GM12878 (cell line): ENCODE data around the gene OR1S2. TPM values are rescaled to one million over a fixed set of nuclear protein-coding genes. Genes with fewer than 3 reads are reported as not detected.

Experiments used
- ATAC-seq: fragments of 200-7000 bp; cut with Tn5 transposase; 3 replicates; pipeline ENCODE4 v1.9.1; 2020; ENCODE audit warnings: mild to moderate bottlenecking, moderate library complexity
- BruUV-seq: library from RNA; stranded (reverse); fragments of 400-500 nt; replicated peaks from 2 replicates; lab custom pipeline; 2021; lab: Mats Ljungman, UMichigan
- CTCF ChIA-PET: fragments of 300-600 bp; sonication (Branson Sonifier 250); formaldehyde crosslinking; extraction: SDS; loops from one replicate; lab custom pipeline; 2021; ENCODE audit warnings: inconsistent platforms; lab: Yijun Ruan, JAX
- POLR2A ChIA-PET: fragments of 350-600 bp; formaldehyde crosslinking; extraction: SDS; loops from one replicate; lab custom pipeline; 2021; ENCODE audit warnings: inconsistent platforms; lab: Charles Lee
- RAD21 ChIA-PET: fragments of 300-600 bp; sonication (Branson Sonifier 250); formaldehyde crosslinking; loops from one replicate; lab custom pipeline; 2023; ENCODE audit warnings: antibody characterized with exemption; ENCODE audit not compliant: unreplicated experiment; lab: Charles Lee
- SMC1A ChIA-PET: fragments of 300-600 bp; sonication (Branson Sonifier 250); formaldehyde crosslinking; loops from one replicate; lab custom pipeline; 2023; ENCODE audit not compliant: unreplicated experiment, uncharacterized antibody; lab: Charles Lee
- DNase-seq: peaks from one replicate; pipeline ENCODE4 v3.0.0-alpha.2; 2011; ENCODE audit warnings: low read depth, low spot score
- FAIRE-seq: peaks from 3 replicates; lab custom pipeline; 2011; peaks lifted over from hg19 to GRCh38; lab: Jason Lieb, UNC
- H2AFZ ChIP-seq: 2 replicates; pipeline ENCODE4 v1.6.0; 2011; ENCODE audit warnings: low read depth, low read length, control low read depth; ENCODE audit not compliant: control insufficient read depth
- H3K27ac ChIP-seq: 2 replicates; pipeline ENCODE4 v1.5.1; 2011; ENCODE audit warnings: control low read depth; ENCODE audit not compliant: control insufficient read depth, insufficient read depth
- H3K27me3 ChIP-seq, 2 experiments: replicated peaks in 1 of 2; 2 replicates each; pipeline versions ENCODE4 v1.6.0 to v1.6.1; 2011; ENCODE audit warnings: low read length in 1 of 2; ENCODE audit not compliant: control insufficient read depth in 2 of 2, insufficient read depth in 2 of 2
- H3K36me3 ChIP-seq, 2 experiments: 2 replicates each; pipeline ENCODE4 v1.5.1; 2011; ENCODE audit warnings: low read length in 1 of 2; ENCODE audit not compliant: control insufficient read depth in 2 of 2, insufficient read depth in 2 of 2
- H3K4me1 ChIP-seq: 2 replicates; pipeline ENCODE4 v1.6.1; 2011; ENCODE audit warnings: mild to moderate bottlenecking, low read length, moderate library complexity, mixed read lengths; ENCODE audit not compliant: control insufficient read depth, insufficient read depth
- H3K4me2 ChIP-seq: 2 replicates; pipeline ENCODE4 v1.6.0; 2011; ENCODE audit warnings: control low read depth; ENCODE audit not compliant: control insufficient read depth, insufficient read depth
- H3K4me3 ChIP-seq: fragments of 200-600 bp; sonication (generic); 2 replicates; pipeline ENCODE4 v1.5.1; 2016
- H3K79me2 ChIP-seq: 2 replicates; pipeline ENCODE4 v1.6.0; 2011; ENCODE audit warnings: low read length; ENCODE audit not compliant: control insufficient read depth, insufficient read depth
- H3K9ac ChIP-seq: 2 replicates; pipeline ENCODE4 v1.8.0; 2011; ENCODE audit warnings: low read length, control low read depth, mixed read lengths; ENCODE audit not compliant: control insufficient read depth, insufficient read depth
- H3K9me3 ChIP-seq: replicated peaks from 3 replicates; pipeline ENCODE4 v1.5.1; 2011; ENCODE audit warnings: mild to moderate bottlenecking, low read length; ENCODE audit not compliant: control insufficient read depth, insufficient read depth
- H4K20me1 ChIP-seq: 2 replicates; pipeline ENCODE4 v1.6.0; 2011; ENCODE audit not compliant: control insufficient read depth, insufficient read depth
- CHD1 ChIP-seq: IDR thresholded peaks from 2 replicates; pipeline ENCODE4 v1.6.1; 2012; ENCODE audit warnings: low read depth, low read length, improper control_type of control experiment
- CHD2 ChIP-seq: IDR thresholded peaks from 2 replicates; pipeline ENCODE4 v1.6.1; 2011; ENCODE audit warnings: low read depth, low read length, improper control_type of control experiment, borderline replicate concordance
- NR2C1 ChIP-seq: fragments of 450-650 bp; IDR thresholded peaks from 2 replicates; pipeline ENCODE4 v1.6.1; 2017; ENCODE audit warnings: antibody characterized with exemption, mild to moderate bottlenecking, moderate library complexity
- PAX8 ChIP-seq: fragments of 450-650 bp; IDR thresholded peaks from 2 replicates; pipeline ENCODE4 v1.6.1; 2017; ENCODE audit warnings: mild to moderate bottlenecking, moderate library complexity
- POLR2AphosphoS5 ChIP-seq: IDR thresholded peaks from 2 replicates; pipeline ENCODE4 v1.6.1; 2011; ENCODE audit warnings: mild to moderate bottlenecking, low read length, inconsistent platforms
- RFX5 ChIP-seq: IDR thresholded peaks from 2 replicates; pipeline ENCODE4 v1.6.1; 2011; ENCODE audit warnings: low read depth, low read length, improper control_type of control experiment
- SP1 ChIP-seq: IDR thresholded peaks from one replicate; pipeline ENCODE4 v1.6.1; 2011; ENCODE audit warnings: low read depth, low read length
- STAT1 ChIP-seq: fragments of 450-650 bp; conservative IDR thresholded peaks from 2 replicates; pipeline ENCODE4 v1.6.1; 2014; ENCODE audit warnings: antibody characterized with exemption, mild to moderate bottlenecking
- ZNF207 ChIP-seq: fragments of 450-650 bp; IDR thresholded peaks from 2 replicates; pipeline ENCODE4 v1.6.1; 2014; ENCODE audit warnings: antibody characterized with exemption, mild to moderate bottlenecking, borderline replicate concordance
- WGBS: methylation state at CpG from one replicate; pipeline ENCODE4 v1.1.6; 2016; ENCODE audit warnings: low lambda C conversion rate; ENCODE audit not compliant: insufficient replicate concordance, insufficient coverage; ENCODE audit errors: missing lambda C conversion rate; 5-methylcytosine and 5-hydroxymethylcytosine counted together
- in situ Hi-C: fragments of 300-500 bp; cut with MboI; formaldehyde crosslinking; loops from 9 replicates; pipeline ENCODE4 v1.14.3; 2018; ENCODE audit warnings: mixed read lengths
- intact Hi-C: fragments of 100-400 bp; cut with micrococcal nuclease; formaldehyde crosslinking; loops from one replicate; pipeline ENCODE4 v1.14.2; 2022; ENCODE audit not compliant: unreplicated experiment
- polyA plus RNA-seq, 11 experiments: library from polyadenylated mRNA; depleted of rRNA in 4 of 11; unstranded in 6 of 11; stranded (reverse) in 5 of 11; fragments of >200 nt; fragmentation: Nextera tagmentation in 4 of 11; fragmentation: Illumina TruSeq in 1 of 11; extraction: Ambion mirVana in 4 of 11; extraction: Trizol in 1 of 11; gene quantifications; 1 replicate in 1 of 11; 2 replicates in 10 of 11; pipeline versions ENCODE4 v1.2.1 to v1.2.3, GENCODE V29; 2011 to 2016; ENCODE audit warnings: inconsistent platforms in 2 of 11, missing spikeins in 2 of 11, low read depth in 1 of 11
- total RNA-seq, 4 experiments: library from RNA; depleted of rRNA in 3 of 4; stranded (reverse); fragments of >200 nt in 3 of 4; fragmentation: Illumina TruSeq in 1 of 4; extraction: Trizol in 1 of 4; gene quantifications; 2 replicates each; pipeline versions ENCODE4 v1.2.1 to v1.2.3, GENCODE V29; 2013 to 2021
- TF ChIP-seq, protein P1 (sequence below): IDR thresholded peaks from 2 replicates; pipeline ENCODE4 v1.6.1; 2011; ENCODE audit warnings: borderline replicate concordance, low read depth, mild to moderate bottlenecking, moderate library complexity, low read length; ENCODE audit not compliant: insufficient read depth, poor library complexity, severe bottlenecking
- TF ChIP-seq, protein P2 (sequence below): fragments of 450-650 bp; formaldehyde crosslinking; IDR thresholded peaks from 2 replicates; pipeline ENCODE4 v1.5.0; 2022; ENCODE audit warnings: mild to moderate bottlenecking, missing genetic modification characterization
- TF ChIP-seq, protein P3 (sequence below): IDR thresholded peaks from 2 replicates; pipeline ENCODE4 v1.6.1; 2011; ENCODE audit warnings: low read depth, low read length, improper control_type of control experiment, borderline replicate concordance
- TF ChIP-seq, protein P4 (sequence below): fragments of 450-650 bp; IDR thresholded peaks from 2 replicates; pipeline ENCODE4 v1.6.1; 2017; ENCODE audit warnings: borderline replicate concordance

OR1S2 gene
- total and polyA plus RNA-seq, 10 of the 15 experiments (the other 5 are each of a cell fraction or from before 2014, with no cell fraction given): not detected

DNA sequence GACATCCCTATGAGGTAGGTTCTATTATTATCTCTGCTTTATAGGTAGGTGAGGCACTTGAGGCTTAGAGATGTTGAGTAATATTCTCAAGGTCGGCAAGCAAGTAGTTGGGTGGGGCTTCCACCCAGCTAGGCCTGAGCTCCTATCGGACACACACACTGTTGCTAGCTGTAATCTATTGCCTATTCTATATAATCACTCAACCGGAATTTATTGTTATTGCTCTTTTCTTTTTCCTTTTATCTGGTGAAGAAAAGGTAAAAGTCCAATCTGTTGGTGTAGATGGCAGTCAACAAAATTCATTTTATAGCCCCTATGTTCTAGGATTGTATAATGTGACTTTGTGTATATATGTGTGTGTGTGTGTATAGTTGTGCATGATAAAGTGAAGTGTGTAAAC lies 11.7 kb downstream of the OR1S2 start (continued):
- TF ChIP-seq, protein P1, sequence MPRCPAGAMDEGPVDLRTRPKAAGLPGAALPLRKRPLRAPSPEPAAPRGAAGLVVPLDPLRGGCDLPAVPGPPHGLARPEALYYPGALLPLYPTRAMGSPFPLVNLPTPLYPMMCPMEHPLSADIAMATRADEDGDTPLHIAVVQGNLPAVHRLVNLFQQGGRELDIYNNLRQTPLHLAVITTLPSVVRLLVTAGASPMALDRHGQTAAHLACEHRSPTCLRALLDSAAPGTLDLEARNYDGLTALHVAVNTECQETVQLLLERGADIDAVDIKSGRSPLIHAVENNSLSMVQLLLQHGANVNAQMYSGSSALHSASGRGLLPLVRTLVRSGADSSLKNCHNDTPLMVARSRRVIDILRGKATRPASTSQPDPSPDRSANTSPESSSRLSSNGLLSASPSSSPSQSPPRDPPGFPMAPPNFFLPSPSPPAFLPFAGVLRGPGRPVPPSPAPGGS: no peak
- TF ChIP-seq RFX5 (no peak), POLR2AphosphoS5 (no peak), CHD2 (no peak), PAX8 (no peak)
- TF ChIP-seq, protein P2, sequence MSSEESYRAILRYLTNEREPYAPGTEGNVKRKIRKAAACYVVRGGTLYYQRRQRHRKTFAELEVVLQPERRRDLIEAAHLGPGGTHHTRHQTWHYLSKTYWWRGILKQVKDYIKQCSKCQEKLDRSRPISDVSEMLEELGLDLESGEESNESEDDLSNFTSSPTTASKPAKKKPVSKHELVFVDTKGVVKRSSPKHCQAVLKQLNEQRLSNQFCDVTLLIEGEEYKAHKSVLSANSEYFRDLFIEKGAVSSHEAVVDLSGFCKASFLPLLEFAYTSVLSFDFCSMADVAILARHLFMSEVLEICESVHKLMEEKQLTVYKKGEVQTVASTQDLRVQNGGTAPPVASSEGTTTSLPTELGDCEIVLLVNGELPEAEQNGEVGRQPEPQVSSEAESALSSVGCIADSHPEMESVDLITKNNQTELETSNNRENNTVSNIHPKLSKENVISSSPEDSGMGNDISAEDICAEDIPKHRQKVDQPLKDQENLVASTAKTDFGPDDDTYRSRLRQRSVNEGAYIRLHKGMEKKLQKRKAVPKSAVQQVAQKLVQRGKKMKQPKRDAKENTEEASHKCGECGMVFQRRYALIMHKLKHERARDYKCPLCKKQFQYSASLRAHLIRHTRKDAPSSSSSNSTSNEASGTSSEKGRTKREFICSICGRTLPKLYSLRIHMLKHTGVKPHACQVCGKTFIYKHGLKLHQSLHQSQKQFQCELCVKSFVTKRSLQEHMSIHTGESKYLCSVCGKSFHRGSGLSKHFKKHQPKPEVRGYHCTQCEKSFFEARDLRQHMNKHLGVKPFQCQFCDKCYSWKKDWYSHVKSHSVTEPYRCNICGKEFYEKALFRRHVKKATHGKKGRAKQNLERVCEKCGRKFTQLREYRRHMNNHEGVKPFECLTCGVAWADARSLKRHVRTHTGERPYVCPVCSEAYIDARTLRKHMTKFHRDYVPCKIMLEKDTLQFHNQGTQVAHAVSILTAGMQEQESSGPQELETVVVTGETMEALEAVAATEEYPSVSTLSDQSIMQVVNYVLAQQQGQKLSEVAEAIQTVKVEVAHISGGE (CRISPR knock-in tag): no peak

DNA sequence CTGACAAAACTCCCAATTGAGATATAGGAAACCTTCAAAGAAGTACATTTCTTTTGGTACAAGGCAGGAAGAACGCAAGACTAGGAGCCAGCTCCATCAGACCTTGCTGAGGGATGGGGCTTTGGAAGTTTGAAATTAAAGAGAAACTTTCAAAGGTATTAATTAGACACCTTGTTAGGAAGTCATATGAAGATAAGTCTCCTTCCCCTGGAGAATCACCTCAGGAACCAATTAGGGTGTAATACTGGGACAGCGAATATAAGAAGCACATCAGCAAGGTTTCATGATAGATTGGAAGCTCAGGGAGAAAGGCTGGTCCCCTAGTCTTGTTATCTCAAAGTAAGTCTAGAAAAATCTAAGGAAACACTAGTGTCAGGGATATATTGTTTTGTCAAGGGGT lies 15.2 kb downstream of the OR1S2 start, which contains the start of gene OR9Q2:
OR9Q2 (plus strand) TSS at position 301 of the 400 bp plus-strand sequence. CDS start 1,421 bp downstream, outside the sequence.
- SMC1A ChIA-PET: interaction anchor here (1.2 kb wide), 1 partner anchor 14 kb away, joined by 3 read pairs; no protein-coding TSS in a partner anchor
- no peak for ATAC-seq
- H3K36me3 ChIP-seq: no peaks in the 10 kb centered on the region
- H3K27me3 ChIP-seq: no peaks in the 10 kb centered on the region
- intact Hi-C loops (no loop called here), in situ Hi-C loops (no loop called here)
- H3K9me3 ChIP-seq: no peaks in the 10 kb centered on the region
- no peak within 1 kb of the TSS for H3K9ac ChIP-seq
- WGBS: 0% methylated on average over 2 of the region's 2 CpGs
- FAIRE-seq: no peak
- H3K4me1 ChIP-seq: no peaks in the 10 kb centered on the region
- H3K4me3 ChIP-seq: no peak within 1 kb of the TSS
- H3K4me2 ChIP-seq: no peak within 1 kb of the TSS
- no peak for DNase-seq
- no peaks in the 10 kb centered on the region for H3K79me2 ChIP-seq
- CTCF ChIA-PET: no interaction called here
- no peaks in the 10 kb centered on the region for H4K20me1 ChIP-seq
- H3K27ac ChIP-seq: no peak within 1 kb of the TSS
- POLR2A ChIA-PET: no interaction called here
- RAD21 ChIA-PET: no interaction called here
- no TSS peak for BruUV-seq
- no peak within 1 kb of the TSS for H2AFZ ChIP-seq
- TF ChIP-seq ZNF207 (no peak), CHD1 (no peak), STAT1 (no peak), NR2C1 (no peak), SP1 (no peak)
- TF ChIP-seq, protein P3, sequence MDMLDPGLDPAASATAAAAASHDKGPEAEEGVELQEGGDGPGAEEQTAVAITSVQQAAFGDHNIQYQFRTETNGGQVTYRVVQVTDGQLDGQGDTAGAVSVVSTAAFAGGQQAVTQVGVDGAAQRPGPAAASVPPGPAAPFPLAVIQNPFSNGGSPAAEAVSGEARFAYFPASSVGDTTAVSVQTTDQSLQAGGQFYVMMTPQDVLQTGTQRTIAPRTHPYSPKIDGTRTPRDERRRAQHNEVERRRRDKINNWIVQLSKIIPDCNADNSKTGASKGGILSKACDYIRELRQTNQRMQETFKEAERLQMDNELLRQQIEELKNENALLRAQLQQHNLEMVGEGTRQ: no peak
- TF ChIP-seq, protein P4, sequence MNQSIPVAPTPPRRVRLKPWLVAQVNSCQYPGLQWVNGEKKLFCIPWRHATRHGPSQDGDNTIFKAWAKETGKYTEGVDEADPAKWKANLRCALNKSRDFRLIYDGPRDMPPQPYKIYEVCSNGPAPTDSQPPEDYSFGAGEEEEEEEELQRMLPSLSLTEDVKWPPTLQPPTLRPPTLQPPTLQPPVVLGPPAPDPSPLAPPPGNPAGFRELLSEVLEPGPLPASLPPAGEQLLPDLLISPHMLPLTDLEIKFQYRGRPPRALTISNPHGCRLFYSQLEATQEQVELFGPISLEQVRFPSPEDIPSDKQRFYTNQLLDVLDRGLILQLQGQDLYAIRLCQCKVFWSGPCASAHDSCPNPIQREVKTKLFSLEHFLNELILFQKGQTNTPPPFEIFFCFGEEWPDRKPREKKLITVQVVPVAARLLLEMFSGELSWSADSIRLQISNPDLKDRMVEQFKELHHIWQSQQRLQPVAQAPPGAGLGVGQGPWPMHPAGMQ: no peak
